ENCODE data around the gene TSFM. TPM values are rescaled to one million over a fixed set of nuclear protein-coding genes. Genes with fewer than 3 reads are reported as not detected.
A peak's percentile ranks its signal among the peaks of the same experiment; 100 is the strongest.

TSFM gene
- total and polyA plus RNA-seq, 2 of the 13 experiments (the other 11 are each of a cell fraction or from before 2014, with no cell fraction given) = 29.8 to 68.3 TPM

DNA sequence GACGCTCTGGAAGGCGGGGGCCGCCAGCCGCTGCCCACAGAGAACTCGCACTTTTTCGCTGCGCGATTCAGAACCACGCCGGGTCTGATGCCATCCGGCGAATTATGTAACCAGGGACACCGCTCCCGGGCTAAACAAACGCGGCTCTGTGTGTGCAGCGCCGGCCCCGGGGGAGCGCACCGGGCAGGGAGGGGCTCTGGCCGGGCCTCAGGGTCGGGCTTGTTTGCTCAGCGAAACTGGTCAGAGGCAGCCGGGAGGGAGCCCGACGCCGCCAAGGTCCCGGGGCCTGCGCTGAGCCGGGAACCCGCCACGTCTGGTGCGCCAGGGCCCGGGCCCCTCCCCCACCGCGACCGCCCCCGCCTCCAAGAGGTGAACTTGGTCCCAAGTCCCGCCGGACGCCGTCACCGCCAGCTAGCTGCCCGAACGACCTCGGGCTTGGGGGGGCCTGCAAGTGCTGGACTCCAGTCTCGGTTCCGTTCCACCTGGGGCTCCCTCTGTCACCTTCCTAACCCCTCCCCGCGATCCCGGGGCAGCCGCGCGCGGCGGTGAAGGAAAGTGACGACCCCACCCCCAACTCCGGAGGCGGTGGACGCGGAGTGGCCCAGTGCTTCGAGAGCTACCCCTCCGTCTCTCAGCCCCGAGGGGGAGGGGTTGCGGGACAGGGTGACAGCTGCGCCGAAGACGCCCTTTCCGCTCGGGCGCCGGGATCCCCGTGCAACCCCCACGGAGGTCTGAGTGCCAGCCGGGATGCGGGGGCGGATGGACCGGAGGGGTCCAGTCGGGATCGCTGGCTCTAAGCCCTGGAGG, 63.1 kb downstream of the TSFM start (continued):
- TF ChIP-seq, protein P1, sequence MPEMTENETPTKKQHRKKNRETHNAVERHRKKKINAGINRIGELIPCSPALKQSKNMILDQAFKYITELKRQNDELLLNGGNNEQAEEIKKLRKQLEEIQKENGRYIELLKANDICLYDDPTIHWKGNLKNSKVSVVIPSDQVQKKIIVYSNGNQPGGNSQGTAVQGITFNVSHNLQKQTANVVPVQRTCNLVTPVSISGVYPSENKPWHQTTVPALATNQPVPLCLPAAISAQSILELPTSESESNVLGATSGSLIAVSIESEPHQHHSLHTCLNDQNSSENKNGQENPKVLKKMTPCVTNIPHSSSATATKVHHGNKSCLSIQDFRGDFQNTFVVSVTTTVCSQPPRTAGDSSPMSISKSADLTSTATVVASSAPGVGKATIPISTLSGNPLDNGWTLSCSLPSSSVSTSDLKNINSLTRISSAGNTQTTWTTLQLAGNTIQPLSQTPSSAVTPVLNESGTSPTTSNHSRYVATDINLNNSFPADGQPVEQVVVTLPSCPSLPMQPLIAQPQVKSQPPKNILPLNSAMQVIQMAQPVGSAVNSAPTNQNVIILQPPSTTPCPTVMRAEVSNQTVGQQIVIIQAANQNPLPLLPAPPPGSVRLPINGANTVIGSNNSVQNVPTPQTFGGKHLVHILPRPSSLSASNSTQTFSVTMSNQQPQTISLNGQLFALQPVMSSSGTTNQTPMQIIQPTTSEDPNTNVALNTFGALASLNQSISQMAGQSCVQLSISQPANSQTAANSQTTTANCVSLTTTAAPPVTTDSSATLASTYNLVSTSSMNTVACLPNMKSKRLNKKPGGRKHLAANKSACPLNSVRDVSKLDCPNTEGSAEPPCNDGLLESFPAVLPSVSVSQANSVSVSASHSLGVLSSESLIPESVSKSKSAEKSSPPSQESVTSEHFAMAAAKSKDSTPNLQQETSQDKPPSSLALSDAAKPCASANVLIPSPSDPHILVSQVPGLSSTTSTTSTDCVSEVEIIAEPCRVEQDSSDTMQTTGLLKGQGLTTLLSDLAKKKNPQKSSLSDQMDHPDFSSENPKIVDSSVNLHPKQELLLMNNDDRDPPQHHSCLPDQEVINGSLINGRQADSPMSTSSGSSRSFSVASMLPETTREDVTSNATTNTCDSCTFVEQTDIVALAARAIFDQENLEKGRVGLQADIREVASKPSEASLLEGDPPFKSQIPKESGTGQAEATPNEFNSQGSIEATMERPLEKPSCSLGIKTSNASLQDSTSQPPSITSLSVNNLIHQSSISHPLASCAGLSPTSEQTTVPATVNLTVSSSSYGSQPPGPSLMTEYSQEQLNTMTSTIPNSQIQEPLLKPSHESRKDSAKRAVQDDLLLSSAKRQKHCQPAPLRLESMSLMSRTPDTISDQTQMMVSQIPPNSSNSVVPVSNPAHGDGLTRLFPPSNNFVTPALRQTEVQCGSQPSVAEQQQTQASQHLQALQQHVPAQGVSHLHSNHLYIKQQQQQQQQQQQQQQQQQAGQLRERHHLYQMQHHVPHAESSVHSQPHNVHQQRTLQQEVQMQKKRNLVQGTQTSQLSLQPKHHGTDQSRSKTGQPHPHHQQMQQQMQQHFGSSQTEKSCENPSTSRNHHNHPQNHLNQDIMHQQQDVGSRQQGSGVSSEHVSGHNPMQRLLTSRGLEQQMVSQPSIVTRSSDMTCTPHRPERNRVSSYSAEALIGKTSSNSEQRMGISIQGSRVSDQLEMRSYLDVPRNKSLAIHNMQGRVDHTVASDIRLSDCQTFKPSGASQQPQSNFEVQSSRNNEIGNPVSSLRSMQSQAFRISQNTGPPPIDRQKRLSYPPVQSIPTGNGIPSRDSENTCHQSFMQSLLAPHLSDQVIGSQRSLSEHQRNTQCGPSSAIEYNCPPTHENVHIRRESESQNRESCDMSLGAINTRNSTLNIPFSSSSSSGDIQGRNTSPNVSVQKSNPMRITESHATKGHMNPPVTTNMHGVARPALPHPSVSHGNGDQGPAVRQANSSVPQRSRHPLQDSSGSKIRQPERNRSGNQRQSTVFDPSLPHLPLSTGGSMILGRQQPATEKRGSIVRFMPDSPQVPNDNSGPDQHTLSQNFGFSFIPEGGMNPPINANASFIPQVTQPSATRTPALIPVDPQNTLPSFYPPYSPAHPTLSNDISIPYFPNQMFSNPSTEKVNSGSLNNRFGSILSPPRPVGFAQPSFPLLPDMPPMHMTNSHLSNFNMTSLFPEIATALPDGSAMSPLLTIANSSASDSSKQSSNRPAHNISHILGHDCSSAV (CRISPR knock-in tag; IDR thresholded peaks at IDR 0.05; ENCODE audit: borderline replicate concordance) = no peak
- peak; percentile 51; the same call in 1 of the 2 replicates for TF ChIP-seq FOXC1 (CRISPR knock-in tag; IDR thresholded peaks at IDR 0.05; ENCODE audit: borderline replicate concordance)
- TF ChIP-seq NCOA2 (CRISPR knock-in tag; IDR thresholded peaks at IDR 0.05) = peak; percentile 79
- TF ChIP-seq ZNF143 (CRISPR knock-in tag; IDR thresholded peaks at IDR 0.05) = no peak
- TF ChIP-seq, protein P2, sequence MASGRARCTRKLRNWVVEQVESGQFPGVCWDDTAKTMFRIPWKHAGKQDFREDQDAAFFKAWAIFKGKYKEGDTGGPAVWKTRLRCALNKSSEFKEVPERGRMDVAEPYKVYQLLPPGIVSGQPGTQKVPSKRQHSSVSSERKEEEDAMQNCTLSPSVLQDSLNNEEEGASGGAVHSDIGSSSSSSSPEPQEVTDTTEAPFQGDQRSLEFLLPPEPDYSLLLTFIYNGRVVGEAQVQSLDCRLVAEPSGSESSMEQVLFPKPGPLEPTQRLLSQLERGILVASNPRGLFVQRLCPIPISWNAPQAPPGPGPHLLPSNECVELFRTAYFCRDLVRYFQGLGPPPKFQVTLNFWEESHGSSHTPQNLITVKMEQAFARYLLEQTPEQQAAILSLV (CRISPR knock-in tag; IDR thresholded peaks at IDR 0.05; ENCODE audit: borderline replicate concordance) = no peak
- TF ChIP-seq ASH2L (IDR thresholded peaks at IDR 0.05; ENCODE audit: insufficient read length, low read depth, low read length) = no peak
- TF ChIP-seq ZBTB8A (CRISPR knock-in tag; IDR thresholded peaks at IDR 0.05; ENCODE audit: borderline replicate concordance, low read depth) = no peak
- TF ChIP-seq ZNF354B (CRISPR knock-in tag; IDR thresholded peaks at IDR 0.05) = no peak
- 0 out of 2 replicates have a peak, but pooled peaks have one; percentile 34 for TF ChIP-seq ZNF446 (CRISPR knock-in tag; IDR thresholded peaks at IDR 0.05)
- peak; percentile 62 for TF ChIP-seq ARNT2 (CRISPR knock-in tag; IDR thresholded peaks at IDR 0.05; ENCODE audit: low read depth)
- no peak for TF ChIP-seq TOPORS (CRISPR knock-in tag; IDR thresholded peaks at IDR 0.05)
- TF ChIP-seq NRL (CRISPR knock-in tag; IDR thresholded peaks at IDR 0.05; ENCODE audit: borderline replicate concordance) = peak; percentile 16
- TF ChIP-seq ZSCAN21 (CRISPR knock-in tag; IDR thresholded peaks at IDR 0.05; ENCODE audit: borderline replicate concordance) = peak; percentile 84; the same call in 1 of the 2 replicates
- TF ChIP-seq ZNF232 (CRISPR knock-in tag; IDR thresholded peaks at IDR 0.05; ENCODE audit: borderline replicate concordance) = peak; percentile 13; the same call in 1 of the 2 replicates
- TF ChIP-seq, protein P3, sequence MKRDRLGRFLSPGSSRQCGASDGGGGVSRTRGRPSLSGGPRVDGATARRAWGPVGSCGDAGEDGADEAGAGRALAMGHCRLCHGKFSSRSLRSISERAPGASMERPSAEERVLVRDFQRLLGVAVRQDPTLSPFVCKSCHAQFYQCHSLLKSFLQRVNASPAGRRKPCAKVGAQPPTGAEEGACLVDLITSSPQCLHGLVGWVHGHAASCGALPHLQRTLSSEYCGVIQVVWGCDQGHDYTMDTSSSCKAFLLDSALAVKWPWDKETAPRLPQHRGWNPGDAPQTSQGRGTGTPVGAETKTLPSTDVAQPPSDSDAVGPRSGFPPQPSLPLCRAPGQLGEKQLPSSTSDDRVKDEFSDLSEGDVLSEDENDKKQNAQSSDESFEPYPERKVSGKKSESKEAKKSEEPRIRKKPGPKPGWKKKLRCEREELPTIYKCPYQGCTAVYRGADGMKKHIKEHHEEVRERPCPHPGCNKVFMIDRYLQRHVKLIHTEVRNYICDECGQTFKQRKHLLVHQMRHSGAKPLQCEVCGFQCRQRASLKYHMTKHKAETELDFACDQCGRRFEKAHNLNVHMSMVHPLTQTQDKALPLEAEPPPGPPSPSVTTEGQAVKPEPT (CRISPR knock-in tag; IDR thresholded peaks at IDR 0.05; ENCODE audit: low read depth) = no peak
- no peak for TF ChIP-seq REXO4 (CRISPR knock-in tag; IDR thresholded peaks at IDR 0.05; ENCODE audit: borderline replicate concordance)
- no peak for TF ChIP-seq HES4 (CRISPR knock-in tag; IDR thresholded peaks at IDR 0.05; ENCODE audit: borderline replicate concordance)
- no peak for TF ChIP-seq PHF20 (CRISPR knock-in tag; IDR thresholded peaks at IDR 0.05)
